ENCODE results near the gene MYO3B. TPM values are rescaled to one million over a fixed set of nuclear protein-coding genes. Genes with fewer than 3 reads are reported as not detected.

The MYO3B gene
- total RNA-seq, 2 donors from 2014 or later, result 2.0 to 4.7 TPM

GRCh38 chr2:170498619-170499018 lies 320.7 kb downstream of the MYO3B start:
- H3K4me3 ChIP-seq, result no peak overlapping the region
- no peaks in the 10 kb centered on the region for H3K36me3 ChIP-seq (replicated peaks in 1 of 2; ENCODE audit: insufficient read depth in 1 of 2, low read depth in 2 of 2)
- ATAC-seq (no peak), DNase-seq (no peak)
- WGBS, 2 donors, result 27 to 35% methylated on average over 5 of the region's 5 CpGs
- no peak overlapping the region for H3K27ac ChIP-seq
- no peaks in the 10 kb centered on the region for H3K4me1 ChIP-seq
- H3K27me3 ChIP-seq, result no peaks in the 10 kb centered on the region
- intact Hi-C loops (cut with DNase I), result no loop called here
- TF ChIP-seq POLR2A (IDR thresholded peaks at IDR 0.05) (no peak), CTCF (IDR thresholded peaks at IDR 0.05) (no peak)
- no peaks in the 10 kb centered on the region for H3K9me3 ChIP-seq

DNA sequence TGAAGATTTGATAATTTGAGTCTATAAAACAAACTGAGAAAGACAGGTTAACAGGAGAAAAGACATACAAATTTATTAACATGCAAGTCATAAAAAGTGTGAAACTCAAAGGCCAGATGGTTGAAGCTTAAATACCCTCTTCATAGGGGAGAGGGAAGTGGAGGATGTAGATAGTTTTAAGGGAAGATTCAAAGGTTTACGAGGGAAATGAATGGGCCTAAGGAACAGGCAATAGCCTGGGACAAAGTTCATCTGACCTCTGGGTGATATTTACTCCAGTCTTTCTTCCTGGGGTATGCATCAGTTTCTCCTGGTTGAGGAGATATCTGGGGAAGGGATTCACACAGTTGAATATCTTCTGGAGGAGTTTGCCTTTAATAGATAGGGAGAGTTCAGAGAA lies 322.2 kb downstream of the MYO3B start:
- H3K4me1 ChIP-seq, result no peaks in the 10 kb centered on the region
- TF ChIP-seq CTCF (IDR thresholded peaks at IDR 0.05) (no peak), POLR2A (IDR thresholded peaks at IDR 0.05) (no peak)
- H3K9me3 ChIP-seq, result no peaks in the 10 kb centered on the region
- ATAC-seq (no peak), DNase-seq (no peak)
- no peak overlapping the region for H3K4me3 ChIP-seq
- H3K36me3 ChIP-seq (replicated peaks in 1 of 2; ENCODE audit: insufficient read depth in 1 of 2, low read depth in 2 of 2), result no peaks in the 10 kb centered on the region
- 72 to 91% methylated on average over 1 of the region's 1 CpG for WGBS, 2 donors
- H3K27ac ChIP-seq, result no peak overlapping the region
- H3K27me3 ChIP-seq, result no peaks in the 10 kb centered on the region
- intact Hi-C loops (cut with DNase I), result no loop called here

DNA sequence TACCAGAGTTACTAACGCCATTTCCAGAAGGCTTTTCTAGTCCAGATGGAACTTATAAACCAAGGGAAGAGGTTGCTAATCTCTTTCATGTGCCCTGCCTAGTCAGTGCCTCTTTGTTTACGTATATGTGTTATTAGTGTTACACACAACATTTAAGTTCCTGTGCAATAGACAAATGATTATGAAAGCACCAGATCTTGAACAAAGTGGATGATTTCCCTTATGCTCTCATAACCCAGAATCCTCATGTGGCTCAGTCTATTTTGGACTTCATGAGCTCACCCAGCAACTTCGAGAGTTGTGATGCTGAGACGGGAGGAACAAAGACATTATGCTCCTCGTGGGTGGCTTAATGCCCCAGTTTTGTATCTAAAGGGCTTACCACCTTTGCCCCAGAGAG lies 322.8 kb downstream of the MYO3B start:
- no peak for TF ChIP-seq CTCF (IDR thresholded peaks at IDR 0.05)
- no peak for TF ChIP-seq POLR2A (IDR thresholded peaks at IDR 0.05)
- WGBS, 2 donors, result 51 to 53% methylated on average over 5 of the region's 5 CpGs
- Histone ChIP-seq H3K4me1 (no peaks in the 10 kb centered on the region), H3K36me3 (replicated peaks in 1 of 2; ENCODE audit: insufficient read depth in 1 of 2, low read depth in 2 of 2) (no peaks in the 10 kb centered on the region), H3K27me3 (no peaks in the 10 kb centered on the region), H3K27ac (no peak overlapping the region), H3K9me3 (no peaks in the 10 kb centered on the region), H3K4me3 (no peak overlapping the region)
- no peak for ATAC-seq
- intact Hi-C loops (cut with DNase I), result no loop called here
- DNase-seq, result no peak

GRCh38 chr2:170501421-170502043 lies 323.6 kb downstream of the MYO3B start:
- no peak for ATAC-seq
- no peak overlapping the region for H3K27ac ChIP-seq
- H3K4me3 ChIP-seq, result no peak overlapping the region
- H3K27me3 ChIP-seq, result no peaks in the 10 kb centered on the region
- no peaks in the 10 kb centered on the region for H3K9me3 ChIP-seq
- no peak for DNase-seq
- H3K4me1 ChIP-seq, result no peaks in the 10 kb centered on the region
- H3K36me3 ChIP-seq (replicated peaks in 1 of 2; ENCODE audit: insufficient read depth in 1 of 2, low read depth in 2 of 2), result no peaks in the 10 kb centered on the region
- intact Hi-C loops (cut with DNase I), result no loop called here
- TF ChIP-seq CTCF (IDR thresholded peaks at IDR 0.05), result no peak
- no peak for TF ChIP-seq POLR2A (IDR thresholded peaks at IDR 0.05)
- WGBS, 2 donors, result 69 to 70% methylated on average over 6 of the region's 6 CpGs

All from body of pancreas (tissue), 4 donors.